ENCODE measurements around the gene KLF9. TPM values are rescaled to one million over a fixed set of nuclear protein-coding genes. Genes with fewer than 3 reads are reported as not detected.
A peak's percentile ranks its signal among the peaks of the same experiment; 100 is the strongest.

Gene KLF9
- total RNA-seq, 4 donors from 2014 or later, result 40.6 to 124 (median 55.4) TPM

- H3K4me1 ChIP-seq, result peaks cover 5 to 28% (median 19%) of the 10 kb centered on the region in 4 donors
- no peak for TF ChIP-seq POLR2A (IDR thresholded peaks at IDR 0.05)
- no peak for TF ChIP-seq CTCF (IDR thresholded peaks at IDR 0.05)
- no peaks in the 10 kb centered on the region for H3K27me3 ChIP-seq
- peak overlapping the region; percentile 49 to 64 (median 58) for H3K4me3 ChIP-seq
- peak overlapping the region; percentile 95 to 100 (median 98) for H3K27ac ChIP-seq
- DNase-seq, result peak in 2 of 3 donors; percentile 40 to 66
- H3K9me3 ChIP-seq, result no peaks in the 10 kb centered on the region
- no peaks in the 10 kb centered on the region for H3K36me3 ChIP-seq
These were observed 7.1 kb upstream of the KLF9 start for GRCh38 chr9:70421272-70422180.

GRCh38 chr9:70420441-70421271 is 6.2 kb upstream of the KLF9 start:
- H3K27ac ChIP-seq, result peak overlapping the region; percentile 95 to 100 (median 98)
- TF ChIP-seq CTCF (IDR thresholded peaks at IDR 0.05) (no peak), POLR2A (IDR thresholded peaks at IDR 0.05) (peak; percentile 36 to 53)
- no peaks in the 10 kb centered on the region for H3K36me3 ChIP-seq
- peak; percentile 81 to 93 (median 91) for DNase-seq
- H3K9me3 ChIP-seq, result no peaks in the 10 kb centered on the region
- H3K4me3 ChIP-seq, result peak overlapping the region; percentile 49 to 64 (median 58)
- peaks cover 5 to 28% (median 19%) of the 10 kb centered on the region in 4 donors for H3K4me1 ChIP-seq
- no peaks in the 10 kb centered on the region for H3K27me3 ChIP-seq

GRCh38 chr9:70419556-70420440 is 5.3 kb upstream of the KLF9 start:
- Histone ChIP-seq H3K4me3 (peak overlapping the region; percentile 49 to 64 (median 58)), H3K27ac (peak overlapping the region; percentile 95 to 100 (median 98)), H3K36me3 (no peaks in the 10 kb centered on the region), H3K9me3 (no peaks in the 10 kb centered on the region), H3K4me1 (peaks cover 6 to 30% (median 19%) of the 10 kb centered on the region in 4 donors), H3K27me3 (no peaks in the 10 kb centered on the region)
- peak in 2 of 6 experiments; percentile 14 to 36 for TF ChIP-seq CTCF (IDR thresholded peaks at IDR 0.05)
- peak; percentile 89 for TF ChIP-seq POLR2A (IDR thresholded peaks at IDR 0.05)
- peak; percentile 97 to 98 (median 97) for DNase-seq

- peak overlapping the region; percentile 95 to 100 (median 98) for H3K27ac ChIP-seq
- no peaks in the 10 kb centered on the region for H3K9me3 ChIP-seq
- no peaks in the 10 kb centered on the region for H3K36me3 ChIP-seq
- peak overlapping the region; percentile 49 to 64 (median 58) for H3K4me3 ChIP-seq
- peak; percentile 73 to 87 for TF ChIP-seq POLR2A (IDR thresholded peaks at IDR 0.05)
- TF ChIP-seq CTCF (IDR thresholded peaks at IDR 0.05), result no peak
- no peaks in the 10 kb centered on the region for H3K27me3 ChIP-seq
- H3K4me1 ChIP-seq, result peaks cover 8 to 32% (median 19%) of the 10 kb centered on the region in 4 donors
- peak; percentile 89 to 97 (median 95) for DNase-seq
These were observed 4.5 kb upstream of the KLF9 start for GRCh38 chr9:70418822-70419555.
